Loucy (cell line): ENCODE measurements around the gene IL34.

Source experiments
- CTCF ChIP-seq: fragments of 200-600 bp; sonication (generic); conservative IDR thresholded peaks from 2 replicates; pipeline ENCODE4 v1.5.1; 2014; ENCODE audit warnings: mild to moderate bottlenecking, antibody characterized with exemption, low read length
- EZH2phosphoT487 ChIP-seq: fragments of 200-600 bp; IDR thresholded peaks from 2 replicates; pipeline ENCODE4 v1.6.1; 2018; ENCODE audit warnings: antibody characterized with exemption, mild to moderate bottlenecking, moderate library complexity, borderline replicate concordance

DNA sequence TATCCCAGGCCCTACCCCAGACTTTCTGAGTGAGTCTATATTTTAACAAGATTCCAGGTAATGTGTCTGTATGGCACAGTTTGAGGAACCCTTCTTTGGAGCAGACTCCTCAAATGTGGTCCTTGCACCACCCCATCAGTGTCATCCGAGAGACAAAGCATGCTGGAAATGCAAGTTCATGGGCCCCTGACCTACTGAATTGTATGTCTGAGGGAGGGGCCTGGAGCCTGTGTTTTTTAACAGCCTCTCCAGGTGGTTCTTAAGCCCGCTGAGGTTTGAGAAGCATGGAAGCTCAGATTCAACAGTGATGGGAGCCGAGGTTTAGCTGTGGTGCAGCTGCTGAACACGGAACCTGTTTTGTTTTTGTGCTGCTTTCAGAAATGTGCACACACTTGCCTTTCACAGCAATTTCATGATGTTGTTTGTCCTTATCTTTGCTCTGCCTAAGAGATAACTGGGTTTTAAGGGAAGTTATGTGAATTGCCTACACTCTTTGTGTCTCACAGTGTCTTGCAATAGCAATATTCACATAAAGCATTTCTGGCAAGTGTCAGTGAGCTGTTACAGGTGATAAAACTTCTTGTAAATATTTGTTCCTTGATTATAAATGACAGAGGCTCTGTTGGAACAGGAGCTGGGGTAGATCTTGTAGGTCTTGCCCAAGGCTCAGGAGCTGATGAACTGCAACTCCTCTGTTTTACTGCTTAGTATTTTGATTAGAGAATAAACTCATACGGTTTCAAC is 32.0 kb upstream of the IL34 start:
- TF ChIP-seq CTCF, result no peak
- no peak for TF ChIP-seq EZH2phosphoT487
